ENCODE measurements around the gene LZTR1.

Gene LZTR1

GRCh38 chr22:20974336-20974955 lies 7.7 kb upstream of the LZTR1 start:
- H3K4ac ChIP-seq (ENCODE audit: low read length): peak overlapping the region; percentile 28
- peak overlapping the region; percentile 69 for H3K18ac ChIP-seq (ENCODE audit: low read length)
- no peak overlapping the region for H3K14ac ChIP-seq (ENCODE audit: low read length)
- no peaks in the 10 kb centered on the region for H3K27me3 ChIP-seq (ENCODE audit: control insufficient read depth in 3 of 3, insufficient read depth in 3 of 3, low read depth in 1 of 3, low read length in 3 of 3)
- H3K23ac ChIP-seq (ENCODE audit: low read depth, low read length, poor library complexity): peak overlapping the region; percentile 35
- H2BK5ac ChIP-seq (ENCODE audit: low read length): no peak overlapping the region
- H3K36me3 ChIP-seq (replicated peaks in 1 of 2; ENCODE audit: control insufficient read depth in 2 of 2, insufficient read depth in 2 of 2, low read length in 2 of 2): no peaks in the 10 kb centered on the region
- H4K8ac ChIP-seq (ENCODE audit: low read depth, low read length): no peak overlapping the region
- no peak overlapping the region for H3K9ac ChIP-seq (ENCODE audit: low read depth, low read length, poor library complexity)
- peaks cover 15 to 24% of the 10 kb centered on the region in 2 donors for H3K4me1 ChIP-seq (ENCODE audit: control insufficient read depth in 2 of 2, insufficient read depth in 1 of 2, low read depth in 1 of 2, low read length in 2 of 2)
- H3K27ac ChIP-seq (replicated peaks; ENCODE audit: low read length): no peak overlapping the region
- H3K4me3 ChIP-seq (ENCODE audit: low read length in 2 of 2): peak overlapping the region in 1 of 2 donors; percentile 10
- peak overlapping the region; percentile 73 for H2BK120ac ChIP-seq (ENCODE audit: low read depth, low read length)
- H3K4me2 ChIP-seq (ENCODE audit: insufficient read depth, low read length, poor library complexity, severe bottlenecking): no peak overlapping the region
- no peak overlapping the region for H2AFZ ChIP-seq (ENCODE audit: low read length)
- peak overlapping the region; percentile 76 for H2BK12ac ChIP-seq (ENCODE audit: low read length)
- peaks cover 7 to 9% of the 10 kb centered on the region in 2 donors for H3K9me3 ChIP-seq (replicated peaks in 1 of 2; ENCODE audit: control insufficient read depth in 2 of 2, insufficient read depth in 1 of 2, low read depth in 1 of 2, low read length in 2 of 2)
- no peaks in the 10 kb centered on the region for H3K79me1 ChIP-seq (ENCODE audit: low read depth, low read length)
- H2BK15ac ChIP-seq (ENCODE audit: low read length): peak overlapping the region; percentile 84
- peak overlapping the region; percentile 79 for H2AK5ac ChIP-seq (ENCODE audit: low read depth, low read length)
- no peak overlapping the region for H4K91ac ChIP-seq (ENCODE audit: low read depth, low read length, poor library complexity)
- no CpG with 5 or more reads among the region's 16 CpGs for WGBS, 2 donors (ENCODE audit: extremely low coverage in 2 of 2, insufficient read length in 2 of 2, insufficient replicate concordance in 1 of 2)
- DNase-seq (ENCODE audit: low spot score): no peak

GRCh38 chr22:20975541-20976290 lies 6.4 kb upstream of the LZTR1 start:
- Histone ChIP-seq H2BK15ac (ENCODE audit: low read length) (no peak overlapping the region), H2BK12ac (ENCODE audit: low read length) (peak overlapping the region; percentile 47), H2BK120ac (ENCODE audit: low read depth, low read length) (peak overlapping the region; percentile 11), H2BK5ac (ENCODE audit: low read length) (no peak overlapping the region), H3K23ac (ENCODE audit: low read depth, low read length, poor library complexity) (peak overlapping the region; percentile 45), H3K4me2 (ENCODE audit: insufficient read depth, low read length, poor library complexity, severe bottlenecking) (no peak overlapping the region), H3K27ac (replicated peaks; ENCODE audit: low read length) (no peak overlapping the region), H3K4me3 (ENCODE audit: low read length in 2 of 2) (no peak overlapping the region), H3K4ac (ENCODE audit: low read length) (no peak overlapping the region), H3K4me1 (ENCODE audit: control insufficient read depth in 2 of 2, insufficient read depth in 1 of 2, low read depth in 1 of 2, low read length in 2 of 2) (peaks cover 18 to 33% of the 10 kb centered on the region in 2 donors), H2AK5ac (ENCODE audit: low read depth, low read length) (no peak overlapping the region), H3K14ac (ENCODE audit: low read length) (peak overlapping the region; percentile 23), H3K79me1 (ENCODE audit: low read depth, low read length) (no peaks in the 10 kb centered on the region), H3K9me3 (replicated peaks in 1 of 2; ENCODE audit: control insufficient read depth in 2 of 2, insufficient read depth in 1 of 2, low read depth in 1 of 2, low read length in 2 of 2) (peaks cover 7 to 9% of the 10 kb centered on the region in 2 donors), H3K18ac (ENCODE audit: low read length) (no peak overlapping the region), H4K91ac (ENCODE audit: low read depth, low read length, poor library complexity) (no peak overlapping the region), H3K27me3 (ENCODE audit: control insufficient read depth in 3 of 3, insufficient read depth in 3 of 3, low read depth in 1 of 3, low read length in 3 of 3) (no peaks in the 10 kb centered on the region), H3K36me3 (replicated peaks in 1 of 2; ENCODE audit: control insufficient read depth in 2 of 2, insufficient read depth in 2 of 2, low read length in 2 of 2) (no peaks in the 10 kb centered on the region), H4K8ac (ENCODE audit: low read depth, low read length) (no peak overlapping the region), H3K9ac (ENCODE audit: low read depth, low read length, poor library complexity) (no peak overlapping the region), H2AFZ (ENCODE audit: low read length) (no peak overlapping the region)
- no peak for DNase-seq (ENCODE audit: low spot score)
- no CpG with 5 or more reads among the region's 14 CpGs for WGBS, 2 donors (ENCODE audit: extremely low coverage in 2 of 2, insufficient read length in 2 of 2, insufficient replicate concordance in 1 of 2)

DNA sequence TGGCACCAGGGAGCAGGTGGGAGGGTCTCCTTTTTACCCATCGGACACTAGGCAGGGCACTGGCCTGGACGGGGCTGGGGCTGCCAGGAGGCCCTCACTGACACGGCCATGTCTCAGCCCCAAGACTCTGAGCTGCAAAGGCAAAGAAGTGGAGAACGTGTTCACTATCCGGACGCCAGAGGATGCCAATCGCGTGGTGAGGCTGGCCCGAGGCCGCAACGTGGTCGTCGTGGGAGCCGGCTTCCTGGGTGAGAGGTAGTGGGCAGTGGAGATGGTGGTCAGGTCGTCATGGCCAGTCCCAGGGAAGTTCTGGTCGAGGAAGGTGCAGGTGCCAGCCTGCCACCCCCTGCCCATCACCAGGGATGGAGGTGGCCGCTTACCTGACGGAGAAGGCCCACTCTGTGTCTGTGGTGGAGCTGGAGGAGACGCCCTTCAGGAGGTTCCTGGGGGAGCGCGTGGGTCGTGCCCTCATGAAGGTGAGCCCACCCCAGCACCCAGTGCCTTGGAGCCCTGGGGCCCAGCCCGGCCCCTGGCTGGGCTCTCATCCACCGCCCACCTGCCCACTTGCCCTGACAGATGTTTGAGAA lies 5.7 kb upstream of the LZTR1 start:
- DNase-seq (ENCODE audit: low spot score): no peak
- no CpG with 5 or more reads among the region's 24 CpGs for WGBS, 2 donors (ENCODE audit: extremely low coverage in 2 of 2, insufficient read length in 2 of 2, insufficient replicate concordance in 1 of 2)
- H3K4me3 ChIP-seq (ENCODE audit: low read length in 2 of 2): no peak overlapping the region

DNA sequence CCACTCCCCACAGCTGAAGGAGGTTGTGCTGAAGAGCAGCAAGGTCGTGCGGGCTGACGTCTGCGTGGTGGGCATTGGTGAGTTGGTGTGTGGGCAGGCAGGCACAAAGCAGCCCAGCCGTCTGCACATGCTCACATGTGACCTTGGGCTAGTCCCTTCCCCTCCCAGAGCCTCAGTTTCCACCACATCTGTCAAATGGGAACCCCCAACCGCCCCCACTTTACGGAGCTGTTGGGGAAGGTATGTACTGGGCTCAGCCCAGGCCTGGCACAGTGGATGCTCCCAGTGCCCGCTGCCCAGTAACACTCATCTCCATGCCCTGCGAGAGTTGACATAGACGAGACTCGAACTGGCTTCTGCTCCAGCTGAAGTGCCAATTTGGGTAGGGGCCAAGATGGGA lies 5.1 kb upstream of the LZTR1 start:
- no peak for DNase-seq (ENCODE audit: low spot score)
- no CpG with 5 or more reads among the region's 11 CpGs for WGBS, 2 donors (ENCODE audit: extremely low coverage in 2 of 2, insufficient read length in 2 of 2, insufficient replicate concordance in 1 of 2)
- H3K36me3 ChIP-seq (replicated peaks in 1 of 2; ENCODE audit: control insufficient read depth in 2 of 2, insufficient read depth in 2 of 2, low read length in 2 of 2): no peaks in the 10 kb centered on the region
- peak overlapping the region; percentile 10 for H3K9ac ChIP-seq (ENCODE audit: low read depth, low read length, poor library complexity)
- peaks cover 15 to 29% of the 10 kb centered on the region in 2 donors for H3K4me1 ChIP-seq (ENCODE audit: control insufficient read depth in 2 of 2, insufficient read depth in 1 of 2, low read depth in 1 of 2, low read length in 2 of 2)
- no peak overlapping the region for H3K4ac ChIP-seq (ENCODE audit: low read length)
- H3K27ac ChIP-seq (replicated peaks; ENCODE audit: low read length): no peak overlapping the region
- H3K79me1 ChIP-seq (ENCODE audit: low read depth, low read length): no peaks in the 10 kb centered on the region
- peak overlapping the region; percentile 22 for H4K91ac ChIP-seq (ENCODE audit: low read depth, low read length, poor library complexity)
- H3K4me2 ChIP-seq (ENCODE audit: insufficient read depth, low read length, poor library complexity, severe bottlenecking): no peak overlapping the region
- no peak overlapping the region for H2AFZ ChIP-seq (ENCODE audit: low read length)
- H3K23ac ChIP-seq (ENCODE audit: low read depth, low read length, poor library complexity): peak overlapping the region; percentile 82
- no peak overlapping the region for H2BK5ac ChIP-seq (ENCODE audit: low read length)
- peak overlapping the region; percentile 60 for H3K18ac ChIP-seq (ENCODE audit: low read length)
- no peak overlapping the region for H3K14ac ChIP-seq (ENCODE audit: low read length)
- H2BK15ac ChIP-seq (ENCODE audit: low read length): peak overlapping the region; percentile 16
- peak overlapping the region; percentile 69 for H2BK12ac ChIP-seq (ENCODE audit: low read length)
- no peak overlapping the region for H4K8ac ChIP-seq (ENCODE audit: low read depth, low read length)
- peak overlapping the region; percentile 69 for H2AK5ac ChIP-seq (ENCODE audit: low read depth, low read length)
- no peak overlapping the region for H2BK120ac ChIP-seq (ENCODE audit: low read depth, low read length)
- H3K27me3 ChIP-seq (ENCODE audit: control insufficient read depth in 3 of 3, insufficient read depth in 3 of 3, low read depth in 1 of 3, low read length in 3 of 3): no peaks in the 10 kb centered on the region
- H3K9me3 ChIP-seq (replicated peaks in 1 of 2; ENCODE audit: control insufficient read depth in 2 of 2, insufficient read depth in 1 of 2, low read depth in 1 of 2, low read length in 2 of 2): peaks cover 7 to 9% of the 10 kb centered on the region in 2 donors
- H3K4me3 ChIP-seq (ENCODE audit: low read length in 2 of 2): no peak overlapping the region

More for the DNA sequence above, 5.7 kb upstream of the LZTR1 start:
- Histone ChIP-seq H3K4me2 (ENCODE audit: insufficient read depth, low read length, poor library complexity, severe bottlenecking) (no peak overlapping the region), H4K91ac (ENCODE audit: low read depth, low read length, poor library complexity) (no peak overlapping the region), H3K23ac (ENCODE audit: low read depth, low read length, poor library complexity) (peak overlapping the region; percentile 82), H2BK120ac (ENCODE audit: low read depth, low read length) (no peak overlapping the region), H3K27me3 (ENCODE audit: control insufficient read depth in 3 of 3, insufficient read depth in 3 of 3, low read depth in 1 of 3, low read length in 3 of 3) (no peaks in the 10 kb centered on the region), H2AK5ac (ENCODE audit: low read depth, low read length) (peak overlapping the region; percentile 69), H2BK5ac (ENCODE audit: low read length) (no peak overlapping the region), H3K79me1 (ENCODE audit: low read depth, low read length) (no peaks in the 10 kb centered on the region), H2BK15ac (ENCODE audit: low read length) (peak overlapping the region; percentile 16), H3K9me3 (replicated peaks in 1 of 2; ENCODE audit: control insufficient read depth in 2 of 2, insufficient read depth in 1 of 2, low read depth in 1 of 2, low read length in 2 of 2) (peaks cover 7 to 9% of the 10 kb centered on the region in 2 donors), H3K4me1 (ENCODE audit: control insufficient read depth in 2 of 2, insufficient read depth in 1 of 2, low read depth in 1 of 2, low read length in 2 of 2) (peaks cover 17 to 32% of the 10 kb centered on the region in 2 donors), H3K36me3 (replicated peaks in 1 of 2; ENCODE audit: control insufficient read depth in 2 of 2, insufficient read depth in 2 of 2, low read length in 2 of 2) (no peaks in the 10 kb centered on the region), H2BK12ac (ENCODE audit: low read length) (peak overlapping the region; percentile 47), H3K18ac (ENCODE audit: low read length) (no peak overlapping the region), H4K8ac (ENCODE audit: low read depth, low read length) (no peak overlapping the region), H3K4ac (ENCODE audit: low read length) (no peak overlapping the region), H2AFZ (ENCODE audit: low read length) (no peak overlapping the region), H3K14ac (ENCODE audit: low read length) (peak overlapping the region; percentile 23), H3K9ac (ENCODE audit: low read depth, low read length, poor library complexity) (no peak overlapping the region), H3K27ac (replicated peaks; ENCODE audit: low read length) (no peak overlapping the region)
